ENCODE results near the gene GET3. TPM values are rescaled to one million over a fixed set of nuclear protein-coding genes. Genes with fewer than 3 reads are reported as not detected.
"Not testable (repeated sequence)": the region's sequence is repeated elsewhere in the genome, so short reads cannot be mapped to it uniquely, and the experiment has no call there.

Gene GET3
- polyA plus RNA-seq, 3 donors = 97.5 to 122 (median 108) TPM

- TF ChIP-seq CTCF (IDR thresholded peaks at IDR 0.05) = peak; percentile 55
- H3K27me3 Mint-ChIP-seq (ENCODE audit: low read depth in 3 of 3); DNase-seq; H3K4me3 ChIP-seq (replicated peaks in 1 of 3; ENCODE audit: low read depth in 2 of 3, low read length in 3 of 3); H3K27ac ChIP-seq (ENCODE audit: low read depth in 1 of 2, low read length in 2 of 2); H3K4me3 Mint-ChIP-seq; H4K20me1 ChIP-seq (ENCODE audit: insufficient read depth, low read length); H3K79me2 ChIP-seq (ENCODE audit: insufficient read depth, low read length); H3K27ac Mint-ChIP-seq; H3K4me1 ChIP-seq (ENCODE audit: control insufficient read depth in 1 of 2, insufficient read depth in 2 of 2, low read length in 2 of 2); H3K9me3 ChIP-seq (replicated peaks in 1 of 2; ENCODE audit: control insufficient read depth in 1 of 2, insufficient read depth in 1 of 2, low read length in 2 of 2); H3K9me3 Mint-ChIP-seq; H2AFZ ChIP-seq (ENCODE audit: insufficient read depth, low read depth, low read length, poor library complexity, severe bottlenecking); H3K27me3 ChIP-seq (ENCODE audit: control insufficient read depth in 2 of 2, insufficient read depth in 2 of 2, low read length in 2 of 2); H3K4me2 ChIP-seq (replicated peaks; ENCODE audit: extremely low read depth, low read length, poor library complexity, severe bottlenecking); H3K9ac ChIP-seq (ENCODE audit: insufficient read depth, low read length, poor library complexity, severe bottlenecking); intact Hi-C loops (cut with micrococcal nuclease); H3K4me1 Mint-ChIP-seq: not testable (repeated sequence)
- peaks cover 60 to 87% of the 10 kb centered on the region in 2 donors for H3K36me3 ChIP-seq (replicated peaks in 1 of 2; ENCODE audit: control insufficient read depth in 1 of 2, insufficient read depth in 2 of 2, low read length in 2 of 2)
- H3K36me3 Mint-ChIP-seq = peaks cover 66 to 87% of the 10 kb centered on the region in 2 donors
- WGBS (ENCODE audit: insufficient coverage) = 68% methylated on average over 5 of the region's 14 CpGs
Observed at GRCh38 chr19:12712077-12712476, 25.2 kb upstream of the GET3 start.

GRCh38 chr19:12713304-12713703, 24.0 kb upstream of the GET3 start:
- Histone ChIP-seq H3K36me3 (replicated peaks in 1 of 2; ENCODE audit: control insufficient read depth in 1 of 2, insufficient read depth in 2 of 2, low read length in 2 of 2) (peaks cover 56 to 81% of the 10 kb centered on the region in 2 donors), H3K79me2 (ENCODE audit: insufficient read depth, low read length) (peaks cover 12% of the 10 kb centered on the region)
- H4K20me1 ChIP-seq (ENCODE audit: insufficient read depth, low read length); H3K4me1 Mint-ChIP-seq; H3K4me2 ChIP-seq (replicated peaks; ENCODE audit: extremely low read depth, low read length, poor library complexity, severe bottlenecking); H3K4me3 Mint-ChIP-seq; H2AFZ ChIP-seq (ENCODE audit: insufficient read depth, low read depth, low read length, poor library complexity, severe bottlenecking); DNase-seq; H3K27ac ChIP-seq (ENCODE audit: low read depth in 1 of 2, low read length in 2 of 2); H3K9ac ChIP-seq (ENCODE audit: insufficient read depth, low read length, poor library complexity, severe bottlenecking); intact Hi-C loops (cut with micrococcal nuclease); H3K9me3 ChIP-seq (replicated peaks in 1 of 2; ENCODE audit: control insufficient read depth in 1 of 2, insufficient read depth in 1 of 2, low read length in 2 of 2); H3K4me1 ChIP-seq (ENCODE audit: control insufficient read depth in 1 of 2, insufficient read depth in 2 of 2, low read length in 2 of 2); H3K4me3 ChIP-seq (replicated peaks in 1 of 3; ENCODE audit: low read depth in 2 of 3, low read length in 3 of 3); H3K27ac Mint-ChIP-seq; H3K27me3 ChIP-seq (ENCODE audit: control insufficient read depth in 2 of 2, insufficient read depth in 2 of 2, low read length in 2 of 2); H3K9me3 Mint-ChIP-seq; H3K27me3 Mint-ChIP-seq (ENCODE audit: low read depth in 3 of 3): not testable (repeated sequence)
- peaks cover 60 to 86% of the 10 kb centered on the region in 2 donors for H3K36me3 Mint-ChIP-seq
- WGBS (ENCODE audit: insufficient coverage) = 100% methylated on average over 2 of the region's 9 CpGs
